SK-N-SH treated with all-trans-retinoic acid at 6 μM for 48 hours (cell line): Measurements from ENCODE around the gene PPP1R3E.

Experiments used
- ZC3H10 ChIP-seq: fragments of 250-450 bp; sonication (Bioruptor Pico); IDR thresholded peaks from 2 replicates; pipeline ENCODE4 v1.5.1; 2021; ENCODE audit warnings: mild to moderate bottlenecking, moderate library complexity
- ZFP3 ChIP-seq: fragments of 250-450 bp; sonication (Bioruptor Pico); IDR thresholded peaks from 2 replicates; pipeline ENCODE4 v1.5.0; 2020; ENCODE audit warnings: mild to moderate bottlenecking, moderate library complexity
- ZNF565 ChIP-seq: fragments of 450-650 bp; formaldehyde crosslinking; conservative IDR thresholded peaks from 2 replicates; pipeline ENCODE4 v1.5.0; 2020; ENCODE audit warnings: low read depth, mild to moderate bottlenecking, moderate library complexity
- ZNF70 ChIP-seq: fragments of 450-650 bp; formaldehyde crosslinking; IDR thresholded peaks from 2 replicates; pipeline ENCODE4 v1.5.0; 2020; ENCODE audit warnings: mild to moderate bottlenecking, moderate library complexity
- ZNF8 ChIP-seq: fragments of 450-650 bp; formaldehyde crosslinking; IDR thresholded peaks from 2 replicates; pipeline ENCODE4 v1.5.0; 2020; ENCODE audit warnings: mild to moderate bottlenecking, moderate library complexity
- TF ChIP-seq, protein P1 (sequence below): fragments of 250-450 bp; sonication (Bioruptor Pico); IDR thresholded peaks from 2 replicates; pipeline ENCODE4 v1.5.1; 2020; ENCODE audit warnings: low read depth, mild to moderate bottlenecking, moderate library complexity

Gene PPP1R3E

GRCh38 chr14:23248601-23249000, 54.1 kb downstream of the PPP1R3E start (continued):
- TF ChIP-seq ZNF8: no peak
- TF ChIP-seq, protein P1, sequence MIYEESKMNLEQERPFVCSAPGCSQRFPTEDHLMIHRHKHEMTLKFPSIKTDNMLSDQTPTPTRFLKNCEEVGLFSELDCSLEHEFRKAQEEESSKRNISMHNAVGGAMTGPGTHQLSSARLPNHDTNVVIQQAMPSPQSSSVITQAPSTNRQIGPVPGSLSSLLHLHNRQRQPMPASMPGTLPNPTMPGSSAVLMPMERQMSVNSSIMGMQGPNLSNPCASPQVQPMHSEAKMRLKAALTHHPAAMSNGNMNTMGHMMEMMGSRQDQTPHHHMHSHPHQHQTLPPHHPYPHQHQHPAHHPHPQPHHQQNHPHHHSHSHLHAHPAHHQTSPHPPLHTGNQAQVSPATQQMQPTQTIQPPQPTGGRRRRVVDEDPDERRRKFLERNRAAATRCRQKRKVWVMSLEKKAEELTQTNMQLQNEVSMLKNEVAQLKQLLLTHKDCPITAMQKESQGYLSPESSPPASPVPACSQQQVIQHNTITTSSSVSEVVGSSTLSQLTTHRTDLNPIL (CRISPR knock-in tag): no peak
- TF ChIP-seq ZC3H10: no peak
- TF ChIP-seq ZNF565 (CRISPR knock-in tag): no peak
- no peak for TF ChIP-seq ZNF70 (CRISPR knock-in tag)
- TF ChIP-seq ZFP3 (CRISPR knock-in tag): no peak
- TF ChIP-seq, all 23 proteins: peak for 0
